ENCODE results near the gene ANKH. TPM values are rescaled to one million over a fixed set of nuclear protein-coding genes. Genes with fewer than 3 reads are reported as not detected.

ANKH gene
- total and polyA plus RNA-seq, 10 of the 15 experiments (the other 5 are each of a cell fraction or from before 2014, with no cell fraction given) = 2.1 to 43.9 (median 14.4) TPM

GRCh38 chr5:14732991-14733390 is 138.6 kb downstream of the ANKH start:
- ATAC-seq (no peak), DNase-seq (ENCODE audit: low read depth, low spot score) (no peak), FAIRE-seq (no peak)
- POLR2A ChIA-PET = no interaction called here
- TF ChIP-seq ZBTB40 (IDR thresholded peaks at IDR 0.05; ENCODE audit: borderline replicate concordance) (no peak), IKZF1 (conservative IDR thresholded peaks at IDR 0.05) (no peak), EZH2 (IDR thresholded peaks at IDR 0.05; ENCODE audit: borderline replicate concordance, control insufficient read depth, low read depth, low read length) (no peak), MTA3 (IDR thresholded peaks at IDR 0.05; ENCODE audit: borderline replicate concordance, low read length) (no peak), RUNX3 (IDR thresholded peaks at IDR 0.05; ENCODE audit: low read length) (no peak), SUZ12 (IDR thresholded peaks at IDR 0.05; ENCODE audit: unreplicated experiment) (no peak), ZNF274 (IDR thresholded peaks at IDR 0.05; ENCODE audit: insufficient read depth, insufficient read length) (no peak), E2F4 (IDR thresholded peaks at IDR 0.05; ENCODE audit: low read depth, low read length) (no peak), PML (IDR thresholded peaks at IDR 0.05; ENCODE audit: low read length) (no peak), GABPA (IDR thresholded peaks at IDR 0.05; ENCODE audit: low read depth) (no peak), USF1 (IDR thresholded peaks at IDR 0.05; ENCODE audit: borderline replicate concordance, extremely low read length, insufficient read depth, low read depth, low read length) (no peak), SIN3A (IDR thresholded peaks at IDR 0.05; ENCODE audit: low read depth, low read length) (no peak)
- SMC1A ChIA-PET (ENCODE audit: uncharacterized antibody, unreplicated experiment) = interaction anchor here (0.9 to 1.7 kb wide), 3 partner anchors 13 to 272 kb away, joined by 3 to 5 read pairs (median 4); no protein-coding TSS in a partner anchor
- intact Hi-C loops (cut with micrococcal nuclease; ENCODE audit: unreplicated experiment) (no loop called here), in situ Hi-C loops (cut with MboI) (no loop called here)
- no peaks in the 10 kb centered on the region for H3K27me3 ChIP-seq (replicated peaks in 1 of 2; ENCODE audit: control insufficient read depth in 2 of 2, insufficient read depth in 2 of 2, low read length in 1 of 2)
- H3K4me3 ChIP-seq = no peak overlapping the region
- H4K20me1 ChIP-seq (ENCODE audit: control insufficient read depth, insufficient read depth) = no peaks in the 10 kb centered on the region
- H3K4me2 ChIP-seq (ENCODE audit: control insufficient read depth, insufficient read depth) = no peak overlapping the region
- no peak overlapping the region for H3K9ac ChIP-seq (ENCODE audit: control insufficient read depth, insufficient read depth, low read length)
- BruUV-seq (replicated peaks) = no TSS peak
- H3K27ac ChIP-seq (ENCODE audit: control insufficient read depth, insufficient read depth) = no peak overlapping the region
- no peaks in the 10 kb centered on the region for H3K9me3 ChIP-seq (replicated peaks; ENCODE audit: control insufficient read depth, insufficient read depth, low read length)
- H3K4me1 ChIP-seq (ENCODE audit: control insufficient read depth, insufficient read depth, low read length) = no peaks in the 10 kb centered on the region
- WGBS (ENCODE audit: insufficient coverage, insufficient replicate concordance, low lambda C conversion rate, missing lambda C conversion rate) = 90% methylated on average over 6 of the region's 6 CpGs
- H2AFZ ChIP-seq (ENCODE audit: control insufficient read depth, low read depth, low read length) = no peak overlapping the region
- H3K79me2 ChIP-seq (ENCODE audit: control insufficient read depth, insufficient read depth, low read length) = no peaks in the 10 kb centered on the region
- no peaks in the 10 kb centered on the region; a peak in 2 of 4 replicates for H3K36me3 ChIP-seq (ENCODE audit: control insufficient read depth in 2 of 2, insufficient read depth in 2 of 2, low read length in 1 of 2)
- RAD21 ChIA-PET (ENCODE audit: unreplicated experiment) = interaction anchor here (1.1 to 1.9 kb wide), 3 partner anchors 137 to 270 kb away, joined by 3 to 11 read pairs (median 3); no protein-coding TSS in a partner anchor
- CTCF ChIA-PET = interaction anchor here (0.8 to 1.6 kb wide), 4 partner anchors 134 to 277 kb away, joined by 3 to 9 read pairs (median 3); no protein-coding TSS in a partner anchor

Measured in GM12878 (cell line).